ENCODE results near the gene RRBP1. TPM values are rescaled to one million over a fixed set of nuclear protein-coding genes. Genes with fewer than 3 reads are reported as not detected.

RRBP1 gene
- polyA plus RNA-seq, 1 donor from 2014 or later = 6.1 TPM

GRCh38 chr20:17699931-17700351 lies 17.9 kb upstream of the RRBP1 start, which contains the start of gene BANF2:
BANF2 (plus strand) TSS chr20:17699966; CDS start chr20:17725026, 25,060 bp downstream.
- no peak within 1 kb of the TSS for H3K27ac Mint-ChIP-seq

GRCh38 chr20:17698384-17698783 lies 16.3 kb upstream of the RRBP1 start:
- Mint-ChIP-seq H3K4me3 (no peak overlapping the region), H3K36me3 (no peaks in the 10 kb centered on the region), H3K27ac (no peak overlapping the region), H3K9me3 (peaks cover 0 to 14% (median 2%) of the 10 kb centered on the region in 3 donors), H3K27me3 (peaks cover 2% of the 10 kb centered on the region), H3K4me1 (no peaks in the 10 kb centered on the region)

More at GRCh38 chr20:17699931-17700351, 17.9 kb upstream of the RRBP1 start, which contains the start of gene BANF2:
- Mint-ChIP-seq H3K36me3 (no peaks in the 10 kb centered on the region), H3K4me3 (no peak within 1 kb of the TSS), H3K4me1 (no peaks in the 10 kb centered on the region), H3K9me3 (peaks cover 0 to 14% (median 3%) of the 10 kb centered on the region in 3 donors), H3K27me3 (peaks cover 2% of the 10 kb centered on the region)

GRCh38 chr20:17697171-17697570 lies 15.1 kb upstream of the RRBP1 start:
- H3K27me3 Mint-ChIP-seq = peaks cover 2% of the 10 kb centered on the region
- H3K27ac Mint-ChIP-seq = no peak overlapping the region
- no peaks in the 10 kb centered on the region for H3K36me3 Mint-ChIP-seq
- peaks cover 0 to 14% (median 2%) of the 10 kb centered on the region in 3 donors for H3K9me3 Mint-ChIP-seq
- H3K4me1 Mint-ChIP-seq = no peaks in the 10 kb centered on the region
- no peak overlapping the region for H3K4me3 Mint-ChIP-seq

GRCh38 chr20:17696287-17696686 lies 14.2 kb upstream of the RRBP1 start:
- Mint-ChIP-seq H3K36me3 (no peaks in the 10 kb centered on the region), H3K4me3 (no peak overlapping the region), H3K4me1 (no peaks in the 10 kb centered on the region)

GRCh38 chr20:17694767-17695166 lies 12.7 kb upstream of the RRBP1 start:
- Mint-ChIP-seq H3K9me3 (peaks cover 0 to 23% (median 2%) of the 10 kb centered on the region in 3 donors), H3K36me3 (no peaks in the 10 kb centered on the region), H3K27ac (no peak overlapping the region), H3K27me3 (peaks cover 9% of the 10 kb centered on the region), H3K4me3 (no peak overlapping the region), H3K4me1 (no peaks in the 10 kb centered on the region)

More at GRCh38 chr20:17696287-17696686, 14.2 kb upstream of the RRBP1 start:
- Mint-ChIP-seq H3K27ac (no peak overlapping the region), H3K27me3 (peaks cover 6% of the 10 kb centered on the region), H3K9me3 (peaks cover 0 to 14% (median 2%) of the 10 kb centered on the region in 3 donors)

GRCh38 chr20:17693444-17694001 lies 11.5 kb upstream of the RRBP1 start:
- Mint-ChIP-seq H3K27ac (no peak overlapping the region), H3K4me3 (no peak overlapping the region), H3K4me1 (no peaks in the 10 kb centered on the region), H3K9me3 (peaks cover 0 to 23% (median 2%) of the 10 kb centered on the region in 3 donors), H3K27me3 (peaks cover 9% of the 10 kb centered on the region), H3K36me3 (no peaks in the 10 kb centered on the region)

- no peak overlapping the region for H3K27ac Mint-ChIP-seq
- H3K9me3 Mint-ChIP-seq = peaks cover 2 to 23% (median 4%) of the 10 kb centered on the region in 3 donors
- peaks cover 16% of the 10 kb centered on the region for H3K27me3 Mint-ChIP-seq
- H3K36me3 Mint-ChIP-seq = no peaks in the 10 kb centered on the region
- no peak overlapping the region for H3K4me3 Mint-ChIP-seq
- H3K4me1 Mint-ChIP-seq = no peaks in the 10 kb centered on the region
Observed at GRCh38 chr20:17691758-17692157, 9.7 kb upstream of the RRBP1 start.

- Mint-ChIP-seq H3K4me1 (no peaks in the 10 kb centered on the region), H3K27ac (no peak overlapping the region), H3K4me3 (no peak overlapping the region), H3K27me3 (peaks cover 20% of the 10 kb centered on the region), H3K36me3 (no peaks in the 10 kb centered on the region), H3K9me3 (peaks cover 3 to 9% (median 9%) of the 10 kb centered on the region in 3 donors)
Observed at GRCh38 chr20:17690144-17690543, 8.1 kb upstream of the RRBP1 start.

- Mint-ChIP-seq H3K27me3 (peaks cover 25% of the 10 kb centered on the region), H3K9me3 (peaks cover 3 to 9% (median 9%) of the 10 kb centered on the region in 3 donors), H3K4me1 (no peaks in the 10 kb centered on the region), H3K4me3 (no peak overlapping the region), H3K36me3 (no peaks in the 10 kb centered on the region), H3K27ac (no peak overlapping the region)
Observed at GRCh38 chr20:17688965-17689364, 6.9 kb upstream of the RRBP1 start.

GRCh38 chr20:17687800-17688199 lies 5.8 kb upstream of the RRBP1 start:
- Mint-ChIP-seq H3K27me3 (peaks cover 25% of the 10 kb centered on the region), H3K4me3 (no peak overlapping the region), H3K27ac (no peak overlapping the region), H3K4me1 (peaks cover 0 to 2% (median 2%) of the 10 kb centered on the region in 3 donors), H3K9me3 (peaks cover 3 to 9% (median 9%) of the 10 kb centered on the region in 3 donors), H3K36me3 (no peaks in the 10 kb centered on the region)

- Mint-ChIP-seq H3K4me3 (no peak overlapping the region), H3K9me3 (peaks cover 1 to 9% (median 3%) of the 10 kb centered on the region in 3 donors), H3K4me1 (peaks cover 2 to 6% (median 6%) of the 10 kb centered on the region in 3 donors), H3K27me3 (peaks cover 18% of the 10 kb centered on the region), H3K27ac (no peak overlapping the region), H3K36me3 (no peaks in the 10 kb centered on the region)
Observed at GRCh38 chr20:17685168-17685567, 3.1 kb upstream of the RRBP1 start.

- Mint-ChIP-seq H3K36me3 (no peaks in the 10 kb centered on the region), H3K27ac (peak overlapping the region in 1 of 3 donors; percentile 46), H3K4me3 (peak overlapping the region in 2 of 4 donors; percentile 35 to 86), H3K4me1 (peaks cover 2 to 9% (median 6%) of the 10 kb centered on the region in 3 donors), H3K9me3 (peaks cover 0 to 9% (median 3%) of the 10 kb centered on the region in 3 donors), H3K27me3 (peaks cover 18% of the 10 kb centered on the region)
Observed at GRCh38 chr20:17684077-17684888, 2.2 kb upstream of the RRBP1 start.

GRCh38 chr20:17683218-17684076 lies 1.4 kb upstream of the RRBP1 start:
- Mint-ChIP-seq H3K27ac (peak overlapping the region; percentile 24 to 53 (median 46)), H3K9me3 (peaks cover 0 to 9% (median 3%) of the 10 kb centered on the region in 3 donors), H3K4me1 (peaks cover 2 to 9% (median 6%) of the 10 kb centered on the region in 3 donors), H3K27me3 (peaks cover 18% of the 10 kb centered on the region), H3K4me3 (peak overlapping the region in 3 of 4 donors; percentile 35 to 86 (median 55)), H3K36me3 (no peaks in the 10 kb centered on the region)

GRCh38 chr20:17682889-17683198 lies 802 bp upstream of the RRBP1 start:
- peak overlapping the region; percentile 24 to 86 (median 78) for H3K27ac Mint-ChIP-seq
- H3K9me3 Mint-ChIP-seq = peaks cover 0 to 9% (median 3%) of the 10 kb centered on the region in 3 donors
- peaks cover 2 to 9% (median 6%) of the 10 kb centered on the region in 3 donors for H3K4me1 Mint-ChIP-seq
- no peaks in the 10 kb centered on the region for H3K36me3 Mint-ChIP-seq
- peaks cover 18% of the 10 kb centered on the region for H3K27me3 Mint-ChIP-seq
- peak overlapping the region; percentile 84 to 94 (median 89) for H3K4me3 Mint-ChIP-seq

Measured in IgD-negative memory B cell (primary cell).